Bronchial epithelial cell (primary cell): ENCODE data around the gene ORC6. TPM values are rescaled to one million over a fixed set of nuclear protein-coding genes. Genes with fewer than 3 reads are reported as not detected.

Source experiments
- DNase-seq: peaks from one replicate; pipeline ENCODE4 v3.0.0-alpha.2; 2010; ENCODE audit warnings: low read depth
- FAIRE-seq: peaks from 2 replicates; lab custom pipeline; 2011; peaks lifted over from hg19 to GRCh38; lab: Jason Lieb, UNC
- H3K27me3 ChIP-seq: 2 replicates; pipeline ENCODE4 v1.5.1; 2011; ENCODE audit warnings: low read length; ENCODE audit not compliant: control insufficient read depth, insufficient read depth
- H3K36me3 ChIP-seq: 2 replicates; pipeline ENCODE4 v1.5.1; 2011; ENCODE audit warnings: low read length; ENCODE audit not compliant: control insufficient read depth, insufficient read depth
- H3K4me3 ChIP-seq: 2 replicates; pipeline ENCODE4 v1.5.1; 2011; ENCODE audit warnings: mild to moderate bottlenecking, low read depth, low read length, control low read depth
- CTCF ChIP-seq: IDR thresholded peaks from 2 replicates; pipeline ENCODE4 v1.5.1; 2011; ENCODE audit warnings: mild to moderate bottlenecking, moderate library complexity, low read length, control low read depth, inconsistent platforms; ENCODE audit not compliant: insufficient read depth, severe bottlenecking
- total RNA-seq: library from RNA; depleted of rRNA; stranded (reverse); fragments of >200 nt; gene quantifications from 2 replicates; pipeline ENCODE4 v1.2.1, GENCODE V29; 2014

Gene ORC6
- total RNA-seq, 1 donor from 2014 or later = 1.3 TPM

GRCh38 chr16:46720619-46721018 is 31.2 kb downstream of the ORC6 start:
- Histone ChIP-seq H3K4me3 (no peak overlapping the region), H3K36me3 (no peaks in the 10 kb centered on the region), H3K27me3 (no peaks in the 10 kb centered on the region)
- DNase-seq = no peak
- FAIRE-seq = no peak
- no peak for TF ChIP-seq CTCF

GRCh38 chr16:46721885-46722284 is 32.4 kb downstream of the ORC6 start:
- no peak for DNase-seq
- no peaks in the 10 kb centered on the region for H3K36me3 ChIP-seq
- no peak for FAIRE-seq
- no peak overlapping the region for H3K4me3 ChIP-seq
- TF ChIP-seq CTCF = no peak
- H3K27me3 ChIP-seq = no peaks in the 10 kb centered on the region

GRCh38 chr16:46727184-46727583 is 37.7 kb downstream of the ORC6 start:
- DNase-seq (no peak), FAIRE-seq (no peak)
- Histone ChIP-seq H3K36me3 (no peaks in the 10 kb centered on the region), H3K4me3 (no peak overlapping the region), H3K27me3 (no peaks in the 10 kb centered on the region)
- no peak for TF ChIP-seq CTCF

DNA sequence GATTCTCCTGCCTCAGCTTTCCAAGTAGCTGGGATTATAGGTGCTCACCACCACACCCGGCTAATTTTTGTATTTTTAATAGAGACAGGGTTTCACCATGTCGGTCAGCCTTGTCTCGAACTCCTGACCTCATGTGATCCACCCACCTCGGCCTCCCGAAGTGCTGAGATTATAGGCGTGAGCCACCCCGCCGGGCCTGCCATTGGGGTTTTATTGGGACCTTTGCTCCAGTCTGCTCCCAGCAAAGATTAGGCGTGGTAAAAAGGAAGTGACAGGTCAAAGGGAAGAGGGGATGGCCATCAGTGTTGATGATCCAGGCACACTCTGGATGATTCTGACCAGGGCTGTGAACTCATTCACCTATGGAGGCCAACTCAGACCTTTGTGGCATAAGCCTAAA is 38.2 kb downstream of the ORC6 start:
- no peaks in the 10 kb centered on the region for H3K27me3 ChIP-seq
- H3K4me3 ChIP-seq = no peak overlapping the region
- DNase-seq = no peak
- TF ChIP-seq CTCF = no peak
- no peak for FAIRE-seq
- H3K36me3 ChIP-seq = no peaks in the 10 kb centered on the region

DNA sequence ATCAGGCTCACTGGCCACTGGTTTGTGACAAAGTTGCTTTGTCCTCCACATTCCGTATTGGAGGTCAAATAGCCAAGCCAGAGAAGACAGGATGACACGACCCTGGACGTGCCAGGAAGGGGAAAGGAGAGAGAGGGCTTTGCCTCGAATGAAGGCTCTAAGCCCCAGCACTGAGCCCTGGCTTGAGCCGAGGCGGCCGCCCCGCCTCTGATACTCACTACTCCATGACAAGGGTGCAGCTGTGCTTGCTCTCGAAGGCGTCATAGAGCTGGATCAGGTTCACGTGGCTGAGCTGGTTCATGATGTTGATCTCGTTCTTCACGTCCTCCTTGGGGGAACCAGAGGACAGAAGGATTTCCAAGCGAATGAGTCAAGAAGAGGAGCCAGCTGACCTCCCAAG is 39.3 kb downstream of the ORC6 start:
- no peak overlapping the region for H3K4me3 ChIP-seq
- no peak for TF ChIP-seq CTCF
- H3K27me3 ChIP-seq = no peaks in the 10 kb centered on the region
- DNase-seq = no peak
- no peaks in the 10 kb centered on the region for H3K36me3 ChIP-seq
- FAIRE-seq = no peak

DNA sequence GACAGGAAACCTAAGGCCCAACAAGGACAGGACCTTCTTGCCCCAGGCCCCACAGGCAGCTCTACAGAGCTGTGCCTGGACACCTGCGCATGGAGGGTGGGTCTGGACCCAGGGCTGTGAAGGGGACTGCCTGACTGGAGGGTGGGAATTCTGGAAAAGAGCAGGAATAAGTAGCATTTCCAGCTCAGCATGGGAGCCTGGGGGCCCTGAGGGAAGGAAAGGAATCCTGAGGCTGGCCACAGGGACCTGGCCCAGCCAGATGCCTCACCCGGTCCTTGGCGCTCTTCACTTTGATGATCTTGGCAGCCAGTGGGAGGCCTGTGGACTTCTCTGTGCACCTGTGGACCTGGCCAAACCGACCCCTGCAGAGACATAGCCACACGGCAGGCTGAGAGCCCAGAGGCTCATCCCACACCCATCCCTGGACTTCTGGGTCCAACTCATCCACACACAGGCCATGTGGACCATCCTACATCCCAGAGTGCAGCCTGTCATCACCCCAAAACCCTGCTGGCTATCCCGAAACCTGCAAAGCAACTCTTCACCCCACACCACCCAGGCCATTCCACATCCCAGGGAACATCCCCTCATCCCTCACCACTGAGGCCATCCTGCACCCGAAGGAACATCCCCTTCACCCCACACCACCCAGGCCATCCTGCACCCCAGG is 40.0 kb downstream of the ORC6 start:
- Histone ChIP-seq H3K36me3 (no peaks in the 10 kb centered on the region), H3K27me3 (no peaks in the 10 kb centered on the region), H3K4me3 (no peak overlapping the region)
- FAIRE-seq (no peak), DNase-seq (no peak)
- no peak for TF ChIP-seq CTCF
